SK-N-SH treated with all-trans-retinoic acid at 6 μM for 48 hours (cell line): ENCODE measurements around the gene IFITM1.

Experiments
- ARNTL ChIP-seq: fragments of 450-650 bp; formaldehyde crosslinking; IDR thresholded peaks from 2 replicates; pipeline ENCODE4 v1.5.0; 2020; ENCODE audit warnings: low read depth, mild to moderate bottlenecking, moderate library complexity, borderline replicate concordance
- ISL1 ChIP-seq: fragments of 250-450 bp; sonication (Bioruptor Pico); IDR thresholded peaks from 2 replicates; pipeline ENCODE4 v2.1.2; 2022; ENCODE audit warnings: mild to moderate bottlenecking, moderate library complexity
- PATZ1 ChIP-seq: fragments of 250-450 bp; sonication (Bioruptor Pico); IDR thresholded peaks from 2 replicates; pipeline ENCODE4 v1.8.0; 2020; ENCODE audit warnings: mild to moderate bottlenecking, moderate library complexity, borderline replicate concordance
- POU6F1 ChIP-seq: fragments of 250-450 bp; sonication (Bioruptor Pico); IDR thresholded peaks from 2 replicates; pipeline ENCODE4 v1.8.0; 2021; ENCODE audit warnings: low read depth, mild to moderate bottlenecking, moderate library complexity, borderline replicate concordance
- TCF4 ChIP-seq: fragments of 250-450 bp; sonication (Bioruptor Pico); IDR thresholded peaks from 2 replicates; pipeline ENCODE4 v1.8.0; 2021; ENCODE audit warnings: mild to moderate bottlenecking, moderate library complexity, borderline replicate concordance
- ZNF565 ChIP-seq: fragments of 450-650 bp; formaldehyde crosslinking; conservative IDR thresholded peaks from 2 replicates; pipeline ENCODE4 v1.5.0; 2020; ENCODE audit warnings: low read depth, mild to moderate bottlenecking, moderate library complexity
- ZNF70 ChIP-seq: fragments of 450-650 bp; formaldehyde crosslinking; IDR thresholded peaks from 2 replicates; pipeline ENCODE4 v1.5.0; 2020; ENCODE audit warnings: mild to moderate bottlenecking, moderate library complexity
- ZNF8 ChIP-seq: fragments of 450-650 bp; formaldehyde crosslinking; IDR thresholded peaks from 2 replicates; pipeline ENCODE4 v1.5.0; 2020; ENCODE audit warnings: mild to moderate bottlenecking, moderate library complexity
- TF ChIP-seq, protein P1 (sequence below): fragments of 250-450 bp; sonication (Bioruptor Pico); IDR thresholded peaks from 2 replicates; pipeline ENCODE4 v1.5.0; 2020; ENCODE audit warnings: mild to moderate bottlenecking, moderate library complexity

GRCh38 chr11:305844-306211, 8.0 kb upstream of the IFITM1 start:
- TF ChIP-seq, protein P1, sequence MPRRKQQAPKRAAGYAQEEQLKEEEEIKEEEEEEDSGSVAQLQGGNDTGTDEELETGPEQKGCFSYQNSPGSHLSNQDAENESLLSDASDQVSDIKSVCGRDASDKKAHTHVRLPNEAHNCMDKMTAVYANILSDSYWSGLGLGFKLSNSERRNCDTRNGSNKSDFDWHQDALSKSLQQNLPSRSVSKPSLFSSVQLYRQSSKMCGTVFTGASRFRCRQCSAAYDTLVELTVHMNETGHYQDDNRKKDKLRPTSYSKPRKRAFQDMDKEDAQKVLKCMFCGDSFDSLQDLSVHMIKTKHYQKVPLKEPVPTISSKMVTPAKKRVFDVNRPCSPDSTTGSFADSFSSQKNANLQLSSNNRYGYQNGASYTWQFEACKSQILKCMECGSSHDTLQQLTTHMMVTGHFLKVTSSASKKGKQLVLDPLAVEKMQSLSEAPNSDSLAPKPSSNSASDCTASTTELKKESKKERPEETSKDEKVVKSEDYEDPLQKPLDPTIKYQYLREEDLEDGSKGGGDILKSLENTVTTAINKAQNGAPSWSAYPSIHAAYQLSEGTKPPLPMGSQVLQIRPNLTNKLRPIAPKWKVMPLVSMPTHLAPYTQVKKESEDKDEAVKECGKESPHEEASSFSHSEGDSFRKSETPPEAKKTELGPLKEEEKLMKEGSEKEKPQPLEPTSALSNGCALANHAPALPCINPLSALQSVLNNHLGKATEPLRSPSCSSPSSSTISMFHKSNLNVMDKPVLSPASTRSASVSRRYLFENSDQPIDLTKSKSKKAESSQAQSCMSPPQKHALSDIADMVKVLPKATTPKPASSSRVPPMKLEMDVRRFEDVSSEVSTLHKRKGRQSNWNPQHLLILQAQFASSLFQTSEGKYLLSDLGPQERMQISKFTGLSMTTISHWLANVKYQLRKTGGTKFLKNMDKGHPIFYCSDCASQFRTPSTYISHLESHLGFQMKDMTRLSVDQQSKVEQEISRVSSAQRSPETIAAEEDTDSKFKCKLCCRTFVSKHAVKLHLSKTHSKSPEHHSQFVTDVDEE: no peak
- TF ChIP-seq ISL1 (CRISPR knock-in tag): no peak
- TF ChIP-seq TCF4 (CRISPR knock-in tag): no peak
- no peak for TF ChIP-seq ARNTL (CRISPR knock-in tag)
- TF ChIP-seq PATZ1 (CRISPR knock-in tag): no peak
- no peak for TF ChIP-seq ZNF8
- TF ChIP-seq POU6F1: no peak
- TF ChIP-seq ZNF565: no peak
- no peak for TF ChIP-seq ZNF70 (CRISPR knock-in tag)
